Naive thymus-derived CD8-positive, alpha-beta T cell (primary cell): ENCODE measurements around the gene SOBP. TPM values are rescaled to one million over a fixed set of nuclear protein-coding genes. Genes with fewer than 3 reads are reported as not detected.

Source experiments
- ATAC-seq, 2 donors: fragments of 150-1000 bp; cut with Tn5 transposase in 1 of 2; sonication (Bioruptor Pico), chemical (Tn5 transposase) in 1 of 2; 1 replicate in 1 of 2; 2 replicates in 1 of 2; pipeline ENCODE4 v1.10.0; 2021; ENCODE audit warnings: mild to moderate bottlenecking in 2 of 2, moderate library complexity in 2 of 2
- POLR2A ChIA-PET: fragments of 350-600 bp; sonication (Branson Sonifier 250); formaldehyde crosslinking; loops from one replicate; lab custom pipeline; 2021; ENCODE audit warnings: antibody characterized with exemption; lab: Charles Lee
- DNase-seq, 10 donors: peaks; one replicate each; pipeline versions ENCODE4 v3.0.0 to v3.0.0-alpha.2; 2020 to 2022
- H3K27ac Mint-ChIP-seq, 10 donors: one replicate each; pipeline ENCODE4 v1.8.0; 2020 to 2022; ENCODE audit warnings: mild to moderate bottlenecking in 10 of 10, mixed read lengths in 10 of 10, moderate library complexity in 4 of 10, inconsistent platforms in 1 of 10
- H3K27me3 Mint-ChIP-seq, 5 donors: one replicate each; pipeline ENCODE4 v1.8.0; 2021 to 2022; ENCODE audit warnings: mixed read lengths in 5 of 5
- H3K36me3 Mint-ChIP-seq, 3 donors: one replicate each; pipeline ENCODE4 v1.8.0; 2020 to 2022; ENCODE audit warnings: mixed read lengths in 3 of 3, mild to moderate bottlenecking in 2 of 3, inconsistent platforms in 1 of 3
- H3K4me1 Mint-ChIP-seq, 4 donors: one replicate each; pipeline ENCODE4 v1.8.0; 2021 to 2022; ENCODE audit warnings: mixed read lengths in 4 of 4
- H3K4me3 Mint-ChIP-seq, 10 donors: one replicate each; pipeline ENCODE4 v1.8.0; 2020 to 2022; ENCODE audit warnings: mild to moderate bottlenecking in 10 of 10, mixed read lengths in 10 of 10, moderate library complexity in 6 of 10, inconsistent platforms in 1 of 10
- H3K9me3 Mint-ChIP-seq, 9 donors: one replicate each; pipeline ENCODE4 v1.8.0; 2020 to 2022; ENCODE audit warnings: mixed read lengths in 9 of 9, mild to moderate bottlenecking in 3 of 9, inconsistent platforms in 1 of 9, moderate library complexity in 1 of 9
- polyA plus RNA-seq, 3 donors: library from polyadenylated mRNA; unstranded; fragments of 300-500 nt; fragmentation: Illumina TruSeq; gene quantifications; one replicate each; pipeline ENCODE4 v1.2.3, GENCODE V29; 2021
- total RNA-seq, 8 experiments: library from RNA in 2 of 8; stranded (reverse) in 2 of 8; gene quantifications; one replicate each; pipeline ENCODE4 v1.2.3 and lab custom pipeline; 2021 to 2026

The SOBP gene
- total and polyA plus RNA-seq, 5 experiments from 2014 or later, result 0.05 to 1.4 (median 0.39) TPM

- Mint-ChIP-seq H3K9me3 (no peaks in the 10 kb centered on the region), H3K36me3 (no peaks in the 10 kb centered on the region), H3K27ac (peak overlapping the region in 1 of 10 donors; percentile 0), H3K4me1 (peaks cover 0 to 21% (median under 1%) of the 10 kb centered on the region in 4 donors), H3K27me3 (peaks cover 0 to 4% (median 0%) of the 10 kb centered on the region in 5 donors), H3K4me3 (no peak overlapping the region)
- DNase-seq (no peak), ATAC-seq (no peak)
- POLR2A ChIA-PET, result no interaction called here
Observed at GRCh38 chr6:107645740-107646139, 155.8 kb downstream of the SOBP start.

GRCh38 chr6:107646176-107646575 lies 156.3 kb downstream of the SOBP start:
- peaks cover 0 to under 1% (median 0%) of the 10 kb centered on the region in 9 donors for H3K9me3 Mint-ChIP-seq
- no peak overlapping the region for H3K27ac Mint-ChIP-seq
- ATAC-seq (no peak), DNase-seq (no peak)
- peaks cover 0 to 19% (median 2%) of the 10 kb centered on the region in 4 donors for H3K4me1 Mint-ChIP-seq
- H3K4me3 Mint-ChIP-seq, result no peak overlapping the region
- no peaks in the 10 kb centered on the region for H3K36me3 Mint-ChIP-seq
- POLR2A ChIA-PET, result no interaction called here
- H3K27me3 Mint-ChIP-seq, result peaks cover 0 to 4% (median 0%) of the 10 kb centered on the region in 5 donors

- no peak overlapping the region for H3K4me3 Mint-ChIP-seq
- peaks cover 0 to 4% (median 0%) of the 10 kb centered on the region in 3 donors for H3K36me3 Mint-ChIP-seq
- DNase-seq (no peak), ATAC-seq (no peak)
- H3K27me3 Mint-ChIP-seq, result peaks cover 0 to 4% (median 0%) of the 10 kb centered on the region in 5 donors
- peaks cover 0 to 8% (median 0%) of the 10 kb centered on the region in 9 donors for H3K9me3 Mint-ChIP-seq
- H3K4me1 Mint-ChIP-seq, result peaks cover 0 to 17% (median 7%) of the 10 kb centered on the region in 4 donors
- POLR2A ChIA-PET, result no interaction called here
- H3K27ac Mint-ChIP-seq, result peak overlapping the region in 1 of 10 donors; percentile 13
Observed at GRCh38 chr6:107646776-107647438, 157.0 kb downstream of the SOBP start.

- H3K36me3 Mint-ChIP-seq, result peaks cover 0 to 7% (median 0%) of the 10 kb centered on the region in 3 donors
- DNase-seq (no peak), ATAC-seq (no peak)
- peaks cover 0 to 4% (median 0%) of the 10 kb centered on the region in 5 donors for H3K27me3 Mint-ChIP-seq
- H3K4me1 Mint-ChIP-seq, result peaks cover 0 to 15% (median 8%) of the 10 kb centered on the region in 4 donors
- peaks cover 0 to 10% (median 0%) of the 10 kb centered on the region in 9 donors for H3K9me3 Mint-ChIP-seq
- POLR2A ChIA-PET, result no interaction called here
- no peak overlapping the region for H3K27ac Mint-ChIP-seq
- no peak overlapping the region for H3K4me3 Mint-ChIP-seq
Observed at GRCh38 chr6:107647439-107647948, 157.6 kb downstream of the SOBP start.

DNA sequence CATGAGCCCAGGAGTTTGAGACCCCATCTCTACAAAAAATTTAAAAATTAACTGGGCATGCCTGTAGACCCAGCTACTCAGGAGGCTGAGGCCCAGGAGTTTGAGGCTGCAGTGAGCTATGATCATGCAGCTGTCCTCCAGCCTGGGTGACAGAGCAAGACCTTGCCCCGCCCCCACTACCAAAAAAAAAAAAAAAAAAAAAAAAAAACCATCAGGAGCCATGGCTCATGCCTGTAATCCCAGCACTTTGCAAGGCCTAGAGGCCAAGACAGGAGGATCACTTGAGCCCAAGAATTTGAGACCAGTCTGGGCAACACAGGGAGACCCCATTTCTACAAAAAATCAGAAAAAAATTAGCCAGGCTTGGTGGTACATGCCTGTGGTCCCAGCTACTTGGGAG lies 159.1 kb downstream of the SOBP start:
- peaks cover 0 to 15% (median 9%) of the 10 kb centered on the region in 4 donors for H3K4me1 Mint-ChIP-seq
- DNase-seq (no peak), ATAC-seq (no peak)
- H3K27me3 Mint-ChIP-seq, result peaks cover 0 to 4% (median 0%) of the 10 kb centered on the region in 5 donors
- H3K9me3 Mint-ChIP-seq, result peaks cover 0 to 10% (median 0%) of the 10 kb centered on the region in 9 donors
- no peak overlapping the region for H3K27ac Mint-ChIP-seq
- peaks cover 0 to 7% (median 0%) of the 10 kb centered on the region in 3 donors for H3K36me3 Mint-ChIP-seq
- POLR2A ChIA-PET, result no interaction called here
- H3K4me3 Mint-ChIP-seq, result no peak overlapping the region

GRCh38 chr6:107652526-107653182 lies 162.7 kb downstream of the SOBP start:
- POLR2A ChIA-PET, result no interaction called here
- ATAC-seq (no peak), DNase-seq (no peak)
- Mint-ChIP-seq H3K4me1 (peaks cover 11 to 44% (median 28%) of the 10 kb centered on the region in 4 donors), H3K9me3 (peaks cover 0 to 10% (median 0%) of the 10 kb centered on the region in 9 donors), H3K36me3 (peaks cover 0 to 7% (median 0%) of the 10 kb centered on the region in 3 donors), H3K27ac (no peak overlapping the region), H3K27me3 (no peaks in the 10 kb centered on the region), H3K4me3 (no peak overlapping the region)

- POLR2A ChIA-PET, result no interaction called here
- peaks cover 0 to 7% (median 0%) of the 10 kb centered on the region in 3 donors for H3K36me3 Mint-ChIP-seq
- no peak overlapping the region for H3K27ac Mint-ChIP-seq
- no peaks in the 10 kb centered on the region for H3K27me3 Mint-ChIP-seq
- no peak overlapping the region for H3K4me3 Mint-ChIP-seq
- peaks cover 0 to 10% (median 0%) of the 10 kb centered on the region in 9 donors for H3K9me3 Mint-ChIP-seq
- peaks cover 11 to 50% (median 33%) of the 10 kb centered on the region in 4 donors for H3K4me1 Mint-ChIP-seq
- ATAC-seq, result no peak
- DNase-seq, result no peak
Observed at GRCh38 chr6:107653183-107653580, 163.3 kb downstream of the SOBP start.

- Mint-ChIP-seq H3K9me3 (peaks cover 0 to 10% (median 0%) of the 10 kb centered on the region in 9 donors), H3K36me3 (peaks cover 0 to 7% (median 0%) of the 10 kb centered on the region in 3 donors), H3K27ac (peak overlapping the region in 3 of 10 donors; percentile 5 to 34 (median 27)), H3K4me3 (no peak overlapping the region), H3K27me3 (no peaks in the 10 kb centered on the region), H3K4me1 (peaks cover 11 to 57% (median 40%) of the 10 kb centered on the region in 4 donors)
- POLR2A ChIA-PET, result no interaction called here
- no peak for DNase-seq
- no peak for ATAC-seq
Observed at GRCh38 chr6:107653861-107654394, 164.0 kb downstream of the SOBP start.

- Mint-ChIP-seq H3K4me3 (no peak overlapping the region), H3K27ac (peak overlapping the region in 3 of 10 donors; percentile 22 to 85 (median 27)), H3K27me3 (no peaks in the 10 kb centered on the region), H3K9me3 (peaks cover 0 to 10% (median 0%) of the 10 kb centered on the region in 9 donors), H3K36me3 (peaks cover 0 to 7% (median 0%) of the 10 kb centered on the region in 3 donors), H3K4me1 (peaks cover 14 to 61% (median 45%) of the 10 kb centered on the region in 4 donors)
- POLR2A ChIA-PET, result no interaction called here
- no peak for ATAC-seq
- no peak for DNase-seq
Observed at GRCh38 chr6:107654764-107655163, 164.8 kb downstream of the SOBP start.

- DNase-seq (no peak), ATAC-seq (no peak)
- Mint-ChIP-seq H3K36me3 (peaks cover 0 to 7% (median 0%) of the 10 kb centered on the region in 3 donors), H3K27ac (peak overlapping the region in 1 of 10 donors; percentile 69), H3K4me3 (peak overlapping the region in 1 of 10 donors; percentile 42), H3K4me1 (peaks cover 14 to 61% (median 45%) of the 10 kb centered on the region in 4 donors), H3K9me3 (peaks cover 0 to 10% (median 0%) of the 10 kb centered on the region in 9 donors), H3K27me3 (no peaks in the 10 kb centered on the region)
- POLR2A ChIA-PET, result interaction anchor here (2.4 kb wide), 1 partner anchor 19 kb away, joined by 5 read pairs; no protein-coding TSS in a partner anchor
Observed at GRCh38 chr6:107655245-107655644, 165.3 kb downstream of the SOBP start.

DNA sequence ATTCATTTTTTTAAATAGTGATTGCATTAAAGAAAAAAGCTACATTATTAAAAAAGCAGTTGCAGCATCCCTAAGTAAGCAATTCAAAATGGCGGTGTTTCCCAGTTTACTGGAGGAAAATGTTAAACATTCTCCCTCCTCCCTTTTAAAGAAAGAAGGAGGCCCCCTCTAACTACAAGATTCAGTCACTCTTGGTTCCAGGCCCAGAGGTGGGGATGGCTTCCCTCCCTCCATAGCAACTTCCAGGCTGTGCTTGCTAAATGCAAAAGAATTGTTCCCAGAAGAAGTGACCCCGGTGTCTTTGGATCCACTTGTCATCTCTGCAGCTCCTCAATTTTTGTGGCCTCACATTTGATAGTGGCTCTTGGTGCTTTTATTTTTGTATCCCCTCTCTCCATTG lies 165.9 kb downstream of the SOBP start:
- Mint-ChIP-seq H3K27me3 (no peaks in the 10 kb centered on the region), H3K36me3 (peaks cover 0 to 7% (median 0%) of the 10 kb centered on the region in 3 donors), H3K9me3 (peaks cover 0 to 10% (median 0%) of the 10 kb centered on the region in 9 donors), H3K4me1 (peaks cover 14 to 61% (median 45%) of the 10 kb centered on the region in 4 donors), H3K27ac (peak overlapping the region in 6 of 10 donors; percentile 58 to 95 (median 74)), H3K4me3 (no peak overlapping the region)
- POLR2A ChIA-PET, result interaction anchor here (1.7 to 2.4 kb wide), 2 partner anchors 11 to 20 kb away, joined by 4 to 5 read pairs; no protein-coding TSS in a partner anchor
- DNase-seq, result no peak
- no peak for ATAC-seq

DNA sequence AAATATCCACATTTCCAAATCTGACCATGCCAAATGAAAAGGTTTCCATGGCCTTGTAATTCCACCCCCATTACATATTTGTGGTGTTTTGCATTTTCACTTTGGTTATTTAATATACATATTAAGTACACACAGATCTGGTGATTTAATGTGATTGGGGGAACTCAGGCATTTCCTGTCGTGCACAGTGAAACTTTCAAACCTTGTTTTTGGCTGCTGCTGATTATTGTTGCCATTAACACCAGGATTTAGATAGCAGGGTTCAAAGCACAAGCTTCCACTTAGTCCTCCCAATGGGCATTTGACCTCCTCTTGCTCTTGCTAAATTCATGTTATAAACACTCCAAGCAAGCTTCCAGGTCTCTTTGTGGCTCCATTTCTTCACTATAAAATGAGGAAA lies 166.5 kb downstream of the SOBP start:
- Mint-ChIP-seq H3K27ac (peak overlapping the region; percentile 1 to 95 (median 80)), H3K9me3 (peaks cover 0 to 7% (median 0%) of the 10 kb centered on the region in 9 donors), H3K36me3 (peaks cover 0 to 7% (median 0%) of the 10 kb centered on the region in 3 donors), H3K27me3 (no peaks in the 10 kb centered on the region), H3K4me3 (peak overlapping the region in 9 of 10 donors; percentile 7 to 87 (median 70)), H3K4me1 (peaks cover 11 to 58% (median 43%) of the 10 kb centered on the region in 4 donors)
- DNase-seq (no peak), ATAC-seq (no peak)
- POLR2A ChIA-PET, result interaction anchor here (0.6 to 2.5 kb wide), 7 partner anchors 11 to 197 kb away, joined by 3 to 14 read pairs (median 5); partner anchors contain the start of gene PDSS2
